Epithelial cell of proximal tubule (primary cell): Measurements from ENCODE around the gene GYG2. TPM values are rescaled to one million over a fixed set of nuclear protein-coding genes. Genes with fewer than 3 reads are reported as not detected.

Experiments used
- DNase-seq: peaks from one replicate; pipeline ENCODE4 v3.0.0-alpha.2; 2011; ENCODE audit warnings: low read depth
- H3K4me3 ChIP-seq: 2 replicates; pipeline ENCODE4 v1.5.1; 2011; ENCODE audit warnings: low read depth, mild to moderate bottlenecking, low read length
- total RNA-seq: library from RNA; depleted of rRNA; stranded (reverse); fragments of >200 nt; gene quantifications from 2 replicates; pipeline ENCODE4 v1.2.3, GENCODE V29; 2015
- TF ChIP-seq, protein P1 (sequence below): conservative IDR thresholded peaks from 2 replicates; pipeline ENCODE4 v1.5.1; 2012; ENCODE audit warnings: low read depth, mild to moderate bottlenecking, low read length

The GYG2 gene
- total RNA-seq, 1 donor from 2014 or later: 0.75 TPM

DNA sequence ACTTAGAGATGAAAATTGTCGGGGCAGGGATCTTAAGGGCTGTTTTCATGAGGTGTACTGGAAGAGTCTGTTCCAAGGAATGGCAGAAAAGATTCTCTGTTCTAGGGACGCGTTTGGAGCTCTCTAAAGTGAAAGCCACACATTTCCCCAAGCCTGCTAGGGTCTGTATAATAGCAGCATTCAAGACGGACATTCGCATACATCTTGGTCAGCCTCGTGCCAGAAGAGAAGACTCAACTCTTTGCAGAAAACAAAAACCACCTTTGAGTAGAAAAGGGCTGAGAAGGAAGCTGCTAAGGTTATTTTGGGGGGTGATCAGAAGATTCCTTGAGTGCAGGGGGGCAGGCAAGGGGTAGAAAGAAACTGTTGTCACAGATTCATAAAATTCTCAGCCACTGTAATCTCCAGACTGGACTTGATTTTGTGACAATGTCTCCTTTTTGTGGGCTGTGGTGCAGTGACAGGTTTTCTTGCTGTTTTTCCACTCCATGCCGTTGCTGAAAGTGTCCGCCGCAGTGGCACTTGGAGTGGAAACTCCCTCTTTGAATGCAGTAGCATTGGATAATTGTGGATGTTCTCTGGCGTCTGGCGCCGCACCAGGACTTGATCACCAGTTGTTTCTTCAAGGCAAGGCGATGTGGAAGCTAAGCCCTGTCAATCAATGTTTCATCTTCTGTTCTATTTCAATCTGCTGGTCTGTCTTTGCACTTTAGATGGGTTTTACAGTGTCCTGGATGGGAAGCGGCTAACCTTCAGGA lies 2.9 kb downstream of the GYG2 start:
- TF ChIP-seq, protein P1, sequence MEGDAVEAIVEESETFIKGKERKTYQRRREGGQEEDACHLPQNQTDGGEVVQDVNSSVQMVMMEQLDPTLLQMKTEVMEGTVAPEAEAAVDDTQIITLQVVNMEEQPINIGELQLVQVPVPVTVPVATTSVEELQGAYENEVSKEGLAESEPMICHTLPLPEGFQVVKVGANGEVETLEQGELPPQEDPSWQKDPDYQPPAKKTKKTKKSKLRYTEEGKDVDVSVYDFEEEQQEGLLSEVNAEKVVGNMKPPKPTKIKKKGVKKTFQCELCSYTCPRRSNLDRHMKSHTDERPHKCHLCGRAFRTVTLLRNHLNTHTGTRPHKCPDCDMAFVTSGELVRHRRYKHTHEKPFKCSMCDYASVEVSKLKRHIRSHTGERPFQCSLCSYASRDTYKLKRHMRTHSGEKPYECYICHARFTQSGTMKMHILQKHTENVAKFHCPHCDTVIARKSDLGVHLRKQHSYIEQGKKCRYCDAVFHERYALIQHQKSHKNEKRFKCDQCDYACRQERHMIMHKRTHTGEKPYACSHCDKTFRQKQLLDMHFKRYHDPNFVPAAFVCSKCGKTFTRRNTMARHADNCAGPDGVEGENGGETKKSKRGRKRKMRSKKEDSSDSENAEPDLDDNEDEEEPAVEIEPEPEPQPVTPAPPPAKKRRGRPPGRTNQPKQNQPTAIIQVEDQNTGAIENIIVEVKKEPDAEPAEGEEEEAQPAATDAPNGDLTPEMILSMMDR: no peak
- no peak overlapping the region for H3K4me3 ChIP-seq
- no peak for DNase-seq

GRCh38 chrX:2837961-2838360 lies 9.2 kb downstream of the GYG2 start:
- H3K4me3 ChIP-seq: no peak overlapping the region
- TF ChIP-seq, protein P1: no peak
- no peak for DNase-seq

DNA sequence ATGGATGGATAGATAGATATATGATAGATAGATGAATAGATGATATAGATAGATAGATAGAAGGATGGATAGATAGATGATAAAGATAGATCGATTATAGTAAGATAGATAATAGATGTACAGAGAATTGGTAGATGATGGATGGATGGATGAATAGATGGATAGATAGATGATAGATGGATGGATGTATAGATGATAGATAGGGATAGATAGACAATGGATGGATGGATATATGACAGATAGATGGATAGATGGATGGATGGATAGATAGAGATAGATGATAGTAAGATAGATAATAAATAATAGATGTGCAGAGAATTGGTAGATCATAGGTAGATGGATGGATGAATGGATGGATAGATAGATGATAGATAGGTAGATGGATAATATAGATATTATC lies 12.2 kb downstream of the GYG2 start:
- TF ChIP-seq, protein P1: no peak
- H3K4me3 ChIP-seq: no peak overlapping the region
- no peak for DNase-seq

GRCh38 chrX:2841537-2841936 lies 12.8 kb downstream of the GYG2 start:
- DNase-seq: no peak
- H3K4me3 ChIP-seq: no peak overlapping the region
- TF ChIP-seq, protein P1: no peak

DNA sequence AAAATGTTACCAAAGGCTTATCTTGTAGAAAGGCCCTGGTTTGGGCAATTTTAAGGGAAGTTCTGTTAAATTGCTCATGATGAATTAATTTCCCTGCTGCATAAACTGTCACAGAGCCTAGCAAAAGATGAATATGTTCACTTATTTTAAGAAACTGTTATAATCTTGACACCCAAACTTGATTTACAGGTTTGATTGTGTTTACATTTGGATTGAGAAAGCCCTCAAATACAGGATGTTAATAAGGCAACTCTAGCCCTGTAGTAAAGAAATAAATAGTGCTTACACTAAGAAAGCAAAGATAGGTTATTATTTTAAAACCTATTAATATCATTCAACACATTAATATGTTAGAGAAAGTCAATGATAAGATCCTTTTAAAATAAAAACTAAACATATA lies 18.3 kb downstream of the GYG2 start:
- H3K4me3 ChIP-seq: no peak overlapping the region
- TF ChIP-seq, protein P1: no peak
- no peak for DNase-seq

GRCh38 chrX:2848871-2849301 lies 20.2 kb downstream of the GYG2 start:
- H3K4me3 ChIP-seq: no peak overlapping the region
- no peak for DNase-seq
- TF ChIP-seq, protein P1: no peak

DNA sequence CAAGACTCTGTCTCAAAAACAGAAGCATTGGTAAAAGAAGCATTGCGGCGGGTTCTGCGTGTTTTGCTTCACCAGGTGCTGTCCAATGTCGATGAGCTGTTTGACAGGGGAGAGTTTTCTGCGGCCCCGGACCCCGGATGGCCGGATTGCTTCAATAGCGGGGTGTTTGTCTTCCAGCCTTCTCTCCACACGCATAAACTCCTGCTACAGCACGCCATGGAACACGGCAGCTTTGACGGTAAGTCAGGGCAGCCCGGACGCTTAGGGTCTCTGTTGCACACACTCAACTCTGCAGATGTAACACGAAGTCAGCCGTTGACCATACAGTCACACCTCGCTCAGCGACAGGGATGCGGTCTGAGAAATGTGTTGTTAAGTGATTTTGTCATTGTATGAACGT lies 26.2 kb downstream of the GYG2 start:
- H3K4me3 ChIP-seq: no peak overlapping the region
- TF ChIP-seq, protein P1: no peak
- DNase-seq: no peak
